HG03025 (cell line): Measurements from ENCODE around the gene ESPNL.

Source experiments
- ATAC-seq: cut with Tn5 transposase; IDR thresholded peaks from one replicate; pipeline ENCODE4 v1.9.1; 2021; ENCODE audit warnings: mild to moderate bottlenecking, moderate library complexity; ENCODE audit not compliant: unreplicated experiment, low FRiP score

The ESPNL gene

DNA sequence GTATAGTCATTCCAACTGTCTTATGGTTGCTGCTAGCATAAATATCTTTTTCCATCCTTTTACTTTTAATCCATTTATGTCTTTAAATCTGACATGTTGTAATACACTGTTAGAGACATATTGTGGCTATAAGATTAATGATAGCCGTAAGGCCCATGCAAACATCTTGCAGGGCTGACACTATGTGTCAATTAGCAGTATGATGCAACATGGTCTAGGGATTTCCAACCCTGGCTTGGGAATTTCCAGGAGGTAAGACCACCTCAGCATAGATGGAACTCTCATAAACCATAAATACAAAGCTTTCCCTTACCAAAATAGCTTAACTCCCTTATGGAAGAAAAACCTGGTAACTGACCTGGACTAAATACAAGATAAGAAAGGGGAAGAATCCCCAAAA lies 22.8 kb upstream of the ESPNL start:
- no peak for ATAC-seq

GRCh38 chr2:238079874-238080327 lies 20.2 kb upstream of the ESPNL start:
- ATAC-seq, result no peak

DNA sequence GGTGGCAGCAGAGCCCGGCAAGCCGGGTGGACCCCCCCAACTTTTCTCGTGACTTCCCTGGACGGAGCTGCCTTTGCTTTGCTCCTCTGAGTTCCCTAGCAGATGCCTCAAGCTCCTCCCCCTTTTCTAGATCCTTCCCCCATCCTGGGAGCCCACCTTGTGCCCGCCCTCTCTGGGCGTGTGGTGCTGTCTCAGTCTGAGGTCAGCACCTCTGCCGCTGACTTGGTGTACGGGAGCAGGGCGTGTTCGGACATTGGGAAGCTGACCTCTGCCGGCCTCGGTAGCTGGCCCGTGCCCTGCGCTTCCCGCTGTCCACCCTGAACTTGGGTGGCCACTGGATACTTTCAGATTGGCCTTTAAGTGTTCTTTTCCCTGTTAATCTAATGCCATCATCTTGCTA lies 19.6 kb upstream of the ESPNL start:
- ATAC-seq, result no peak

GRCh38 chr2:238081150-238081549 lies 19.0 kb upstream of the ESPNL start:
- no peak for ATAC-seq

- ATAC-seq, result no peak
Measured at GRCh38 chr2:238081561-238081960, 18.6 kb upstream of the ESPNL start.

- ATAC-seq, result no peak
Measured at GRCh38 chr2:238082151-238082550, 18.0 kb upstream of the ESPNL start.

- ATAC-seq, result no peak
Measured at GRCh38 chr2:238082827-238083226, 17.3 kb upstream of the ESPNL start.

DNA sequence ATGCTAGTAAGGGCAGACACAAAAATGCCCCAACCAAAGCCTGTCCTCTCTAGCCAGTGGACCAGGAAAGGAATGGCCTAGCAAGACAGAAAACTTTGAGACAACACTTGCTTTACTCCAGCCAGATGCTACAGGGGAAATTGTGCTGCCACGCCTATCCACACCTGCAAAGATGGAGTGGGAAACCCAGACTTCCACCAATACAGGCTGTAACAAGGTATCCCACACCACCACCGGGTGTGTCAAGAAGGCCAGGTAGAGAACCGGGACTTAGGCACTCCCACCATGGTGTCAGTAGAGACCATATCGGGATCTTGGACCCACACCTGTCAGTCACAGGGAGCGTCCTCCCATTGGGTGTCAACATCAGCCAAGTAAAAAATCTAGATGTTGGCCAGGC lies 16.2 kb upstream of the ESPNL start:
- ATAC-seq, result no peak

DNA sequence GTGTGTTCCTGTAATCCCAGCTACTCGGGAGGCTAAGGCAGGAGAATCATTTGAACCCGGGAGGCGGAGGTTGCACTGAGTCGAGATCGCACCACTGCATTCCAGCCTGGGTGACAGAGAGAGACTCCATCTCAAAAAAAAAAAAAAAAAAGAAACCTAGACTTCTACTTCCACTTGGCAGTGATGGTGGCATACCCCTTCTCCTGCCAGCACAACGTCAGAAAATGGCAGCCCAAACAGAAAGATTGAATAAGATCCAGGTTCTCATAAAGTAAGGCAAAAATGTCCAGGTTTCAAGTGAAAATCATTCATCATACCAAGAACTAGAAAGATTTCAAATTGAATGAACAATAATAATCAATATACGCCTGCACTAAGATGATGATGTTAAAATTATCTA lies 15.4 kb upstream of the ESPNL start:
- no peak for ATAC-seq

- ATAC-seq, result no peak
Measured at GRCh38 chr2:238085899-238086298, 14.2 kb upstream of the ESPNL start.

DNA sequence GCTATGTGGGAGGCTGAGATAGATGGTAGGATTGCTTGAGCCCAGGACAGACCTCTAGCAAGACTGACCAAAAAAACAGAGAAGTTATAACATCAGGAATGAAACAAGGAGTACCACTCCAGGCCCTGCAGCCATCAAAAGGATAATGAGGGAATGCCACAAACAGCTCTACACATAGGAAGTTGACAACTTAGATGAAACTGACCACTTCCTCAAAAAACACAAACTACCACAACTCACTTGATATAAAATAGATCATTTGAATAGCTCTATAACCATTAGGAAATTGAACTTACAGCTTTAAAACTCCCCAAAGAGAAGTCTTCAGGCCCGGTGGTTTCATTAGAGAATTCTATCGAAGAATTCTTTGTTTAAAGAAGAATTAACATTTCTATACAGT lies 12.9 kb upstream of the ESPNL start:
- ATAC-seq, result no peak

- ATAC-seq, result no peak
Measured at GRCh38 chr2:238090887-238091286, 9.3 kb upstream of the ESPNL start.

DNA sequence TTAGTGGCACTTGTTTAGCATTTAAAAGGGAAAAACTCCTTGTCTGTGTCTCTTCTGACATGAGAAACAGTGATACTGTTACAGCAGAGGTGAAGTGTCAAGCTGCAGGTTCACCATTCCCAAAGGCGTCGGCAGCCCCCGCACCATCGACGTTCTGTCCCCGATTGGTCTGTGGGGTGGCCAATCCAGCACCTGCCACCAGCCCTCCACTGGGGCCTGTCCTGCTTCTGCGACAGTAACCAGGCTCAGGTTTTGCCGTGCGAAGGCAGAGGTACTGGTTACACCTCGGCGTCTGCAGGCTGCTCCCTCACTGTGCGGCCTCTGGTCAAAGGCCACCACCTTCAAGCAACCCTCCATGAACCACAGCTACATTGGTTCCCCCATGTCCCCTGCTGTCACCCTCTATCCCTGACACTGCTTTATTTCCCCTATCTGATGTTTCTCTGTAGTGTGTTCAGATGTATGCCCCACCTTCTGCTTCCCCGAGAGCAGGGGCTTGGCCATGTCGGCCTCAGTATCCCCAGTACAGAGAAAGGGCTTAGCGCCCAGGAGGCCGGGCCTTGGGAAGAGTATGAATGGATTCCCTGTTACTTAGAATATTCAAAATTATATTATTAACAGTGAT lies 8.6 kb upstream of the ESPNL start:
- ATAC-seq, result no peak

GRCh38 chr2:238092486-238093035 lies 7.6 kb upstream of the ESPNL start:
- no peak for ATAC-seq

DNA sequence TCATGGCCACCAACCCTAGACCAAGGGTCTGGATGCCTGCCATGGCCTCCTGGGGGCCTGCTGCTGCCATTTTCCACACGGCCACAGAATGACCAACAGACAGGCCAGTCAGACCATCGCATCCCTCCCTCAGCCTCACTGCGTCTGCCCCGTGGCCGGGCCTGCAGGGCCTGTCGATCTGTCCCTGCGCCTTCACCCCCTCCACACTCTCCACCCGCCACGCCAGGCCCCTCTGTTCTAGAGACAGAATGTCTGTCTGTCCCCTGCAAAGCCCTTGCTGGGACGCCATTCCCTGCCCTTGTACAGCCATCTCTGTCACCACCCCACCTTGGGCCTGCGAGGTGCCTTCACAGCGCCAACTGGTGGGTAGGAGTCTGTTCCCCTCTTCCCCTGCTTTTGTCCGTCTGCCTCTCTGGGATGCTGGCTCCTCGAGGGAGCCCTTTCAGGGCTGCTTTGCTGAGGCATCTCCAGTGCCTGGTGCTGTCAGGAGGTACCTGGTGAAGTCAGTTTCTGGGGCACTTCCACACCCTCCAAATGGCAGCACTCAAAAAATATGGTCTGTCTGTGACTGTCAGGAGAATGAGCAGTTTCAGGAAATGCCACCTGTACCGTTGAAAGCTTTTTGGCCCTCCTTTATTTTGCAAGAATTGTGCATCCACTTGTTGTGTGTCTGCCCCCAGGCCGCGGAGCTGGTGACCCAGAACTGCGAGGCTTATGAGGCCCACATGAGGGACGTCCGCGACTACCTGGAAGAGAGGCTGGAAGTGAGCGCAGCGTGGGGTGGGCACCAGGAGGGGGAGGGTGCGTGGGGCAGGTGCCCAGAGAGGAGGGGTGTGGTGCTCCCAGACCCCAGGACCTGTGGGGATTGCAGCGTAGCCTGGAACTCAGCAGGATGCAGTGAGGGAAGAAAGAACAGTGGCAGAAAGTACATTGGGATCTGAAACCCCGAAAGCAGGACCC lies 6.7 kb upstream of the ESPNL start:
- ATAC-seq, result no peak

- no peak for ATAC-seq
Measured at GRCh38 chr2:238094438-238095022, 5.6 kb upstream of the ESPNL start.

GRCh38 chr2:238095143-238095542 lies 5.0 kb upstream of the ESPNL start:
- no peak for ATAC-seq

- no peak for ATAC-seq
Measured at GRCh38 chr2:238096311-238097011, 3.7 kb upstream of the ESPNL start.

GRCh38 chr2:238097201-238097987 lies 2.7 kb upstream of the ESPNL start:
- no peak for ATAC-seq
